ENCODE data around the gene CYB5A.

DNA sequence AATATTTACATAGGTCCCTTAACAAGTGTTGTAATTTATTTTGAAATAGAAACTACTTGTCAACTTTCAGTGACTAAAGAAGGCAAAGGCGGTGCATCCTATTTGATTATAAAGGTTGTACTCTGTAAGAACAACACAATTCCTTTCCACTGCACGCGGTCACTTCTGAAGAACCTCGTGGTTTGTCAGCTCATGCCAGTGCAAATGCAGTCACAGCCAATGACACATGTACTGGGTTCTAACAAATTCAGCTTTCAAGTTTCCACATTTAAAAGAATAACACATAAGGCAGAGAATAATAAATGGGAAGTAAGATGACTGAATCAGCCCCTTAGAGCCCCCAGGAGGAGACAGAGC, 39.7 kb downstream of the CYB5A start:
- TF ChIP-seq SREBF2 (IDR thresholded peaks at IDR 0.05) (no peak), RAD21 (conservative IDR thresholded peaks at IDR 0.05 in 1 of 2, IDR thresholded peaks at IDR 0.05 in 1 of 2) (no peak), MAZ (IDR thresholded peaks at IDR 0.05; ENCODE audit: borderline replicate concordance, low read depth, low read length) (no peak), EP300 (IDR thresholded peaks at IDR 0.05) (no peak), POLR2A (IDR thresholded peaks at IDR 0.05; ENCODE audit: low read length) (no peak), RARB (CRISPR knock-in tag; IDR thresholded peaks at IDR 0.05) (no peak), NR3C1 (IDR thresholded peaks at IDR 0.05) (no peak)
- TF ChIP-seq, protein P1, sequence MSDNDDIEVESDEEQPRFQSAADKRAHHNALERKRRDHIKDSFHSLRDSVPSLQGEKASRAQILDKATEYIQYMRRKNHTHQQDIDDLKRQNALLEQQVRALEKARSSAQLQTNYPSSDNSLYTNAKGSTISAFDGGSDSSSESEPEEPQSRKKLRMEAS (IDR thresholded peaks at IDR 0.05), result no peak; the same call in 1 of the 2 replicates
- TF ChIP-seq, protein P2, sequence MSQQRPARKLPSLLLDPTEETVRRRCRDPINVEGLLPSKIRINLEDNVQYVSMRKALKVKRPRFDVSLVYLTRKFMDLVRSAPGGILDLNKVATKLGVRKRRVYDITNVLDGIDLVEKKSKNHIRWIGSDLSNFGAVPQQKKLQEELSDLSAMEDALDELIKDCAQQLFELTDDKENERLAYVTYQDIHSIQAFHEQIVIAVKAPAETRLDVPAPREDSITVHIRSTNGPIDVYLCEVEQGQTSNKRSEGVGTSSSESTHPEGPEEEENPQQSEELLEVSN (IDR thresholded peaks at IDR 0.05; ENCODE audit: borderline replicate concordance, low read depth), result no peak
- TF ChIP-seq, protein P3, sequence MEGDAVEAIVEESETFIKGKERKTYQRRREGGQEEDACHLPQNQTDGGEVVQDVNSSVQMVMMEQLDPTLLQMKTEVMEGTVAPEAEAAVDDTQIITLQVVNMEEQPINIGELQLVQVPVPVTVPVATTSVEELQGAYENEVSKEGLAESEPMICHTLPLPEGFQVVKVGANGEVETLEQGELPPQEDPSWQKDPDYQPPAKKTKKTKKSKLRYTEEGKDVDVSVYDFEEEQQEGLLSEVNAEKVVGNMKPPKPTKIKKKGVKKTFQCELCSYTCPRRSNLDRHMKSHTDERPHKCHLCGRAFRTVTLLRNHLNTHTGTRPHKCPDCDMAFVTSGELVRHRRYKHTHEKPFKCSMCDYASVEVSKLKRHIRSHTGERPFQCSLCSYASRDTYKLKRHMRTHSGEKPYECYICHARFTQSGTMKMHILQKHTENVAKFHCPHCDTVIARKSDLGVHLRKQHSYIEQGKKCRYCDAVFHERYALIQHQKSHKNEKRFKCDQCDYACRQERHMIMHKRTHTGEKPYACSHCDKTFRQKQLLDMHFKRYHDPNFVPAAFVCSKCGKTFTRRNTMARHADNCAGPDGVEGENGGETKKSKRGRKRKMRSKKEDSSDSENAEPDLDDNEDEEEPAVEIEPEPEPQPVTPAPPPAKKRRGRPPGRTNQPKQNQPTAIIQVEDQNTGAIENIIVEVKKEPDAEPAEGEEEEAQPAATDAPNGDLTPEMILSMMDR (IDR thresholded peaks at IDR 0.05), result no peak
